AG09309 (cell line): Measurements from ENCODE around the gene DLG2.
"Not testable (repeated sequence)": the region's sequence is repeated elsewhere in the genome, so short reads cannot be mapped to it uniquely, and the experiment has no call there.

ENCODE experiments used
- DNase-seq: peaks from one replicate; pipeline ENCODE4 v3.0.0-alpha.2; 2010; ENCODE audit warnings: low read depth
- H3K4me3 ChIP-seq: 2 replicates; pipeline ENCODE4 v1.5.1; 2011; ENCODE audit warnings: mild to moderate bottlenecking, low read depth, low read length, moderate library complexity; ENCODE audit not compliant: control insufficient read depth
- TF ChIP-seq, protein P1 (sequence below): IDR thresholded peaks from 2 replicates; pipeline ENCODE4 v1.5.1; 2011; ENCODE audit warnings: mild to moderate bottlenecking, low read depth, low read length, inconsistent platforms; ENCODE audit not compliant: insufficient read depth, control insufficient read depth; ENCODE audit errors: missing control alignments

DLG2 gene

DNA sequence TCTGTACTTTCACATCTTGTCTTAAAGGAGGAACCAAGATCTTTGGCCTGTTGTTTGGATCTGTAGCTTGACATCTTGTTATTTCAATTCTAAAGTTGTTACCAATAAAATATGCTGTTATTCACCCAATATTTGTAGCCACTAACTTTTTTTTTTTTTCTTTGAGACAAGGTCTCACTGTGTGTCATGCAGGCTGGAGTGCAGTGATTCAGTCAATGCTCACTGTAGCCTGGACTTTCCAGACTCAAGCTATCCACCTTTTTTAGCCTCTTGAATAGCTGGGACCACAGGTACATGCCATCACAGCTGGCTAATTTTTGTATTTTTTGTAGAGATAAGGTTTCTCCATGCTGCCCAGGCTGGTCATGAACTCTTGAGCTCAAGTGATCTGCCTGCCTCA is 769.4 kb downstream of the DLG2 start:
- DNase-seq = no peak
- TF ChIP-seq, protein P1, sequence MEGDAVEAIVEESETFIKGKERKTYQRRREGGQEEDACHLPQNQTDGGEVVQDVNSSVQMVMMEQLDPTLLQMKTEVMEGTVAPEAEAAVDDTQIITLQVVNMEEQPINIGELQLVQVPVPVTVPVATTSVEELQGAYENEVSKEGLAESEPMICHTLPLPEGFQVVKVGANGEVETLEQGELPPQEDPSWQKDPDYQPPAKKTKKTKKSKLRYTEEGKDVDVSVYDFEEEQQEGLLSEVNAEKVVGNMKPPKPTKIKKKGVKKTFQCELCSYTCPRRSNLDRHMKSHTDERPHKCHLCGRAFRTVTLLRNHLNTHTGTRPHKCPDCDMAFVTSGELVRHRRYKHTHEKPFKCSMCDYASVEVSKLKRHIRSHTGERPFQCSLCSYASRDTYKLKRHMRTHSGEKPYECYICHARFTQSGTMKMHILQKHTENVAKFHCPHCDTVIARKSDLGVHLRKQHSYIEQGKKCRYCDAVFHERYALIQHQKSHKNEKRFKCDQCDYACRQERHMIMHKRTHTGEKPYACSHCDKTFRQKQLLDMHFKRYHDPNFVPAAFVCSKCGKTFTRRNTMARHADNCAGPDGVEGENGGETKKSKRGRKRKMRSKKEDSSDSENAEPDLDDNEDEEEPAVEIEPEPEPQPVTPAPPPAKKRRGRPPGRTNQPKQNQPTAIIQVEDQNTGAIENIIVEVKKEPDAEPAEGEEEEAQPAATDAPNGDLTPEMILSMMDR = no peak
- no peak overlapping the region for H3K4me3 ChIP-seq

DNA sequence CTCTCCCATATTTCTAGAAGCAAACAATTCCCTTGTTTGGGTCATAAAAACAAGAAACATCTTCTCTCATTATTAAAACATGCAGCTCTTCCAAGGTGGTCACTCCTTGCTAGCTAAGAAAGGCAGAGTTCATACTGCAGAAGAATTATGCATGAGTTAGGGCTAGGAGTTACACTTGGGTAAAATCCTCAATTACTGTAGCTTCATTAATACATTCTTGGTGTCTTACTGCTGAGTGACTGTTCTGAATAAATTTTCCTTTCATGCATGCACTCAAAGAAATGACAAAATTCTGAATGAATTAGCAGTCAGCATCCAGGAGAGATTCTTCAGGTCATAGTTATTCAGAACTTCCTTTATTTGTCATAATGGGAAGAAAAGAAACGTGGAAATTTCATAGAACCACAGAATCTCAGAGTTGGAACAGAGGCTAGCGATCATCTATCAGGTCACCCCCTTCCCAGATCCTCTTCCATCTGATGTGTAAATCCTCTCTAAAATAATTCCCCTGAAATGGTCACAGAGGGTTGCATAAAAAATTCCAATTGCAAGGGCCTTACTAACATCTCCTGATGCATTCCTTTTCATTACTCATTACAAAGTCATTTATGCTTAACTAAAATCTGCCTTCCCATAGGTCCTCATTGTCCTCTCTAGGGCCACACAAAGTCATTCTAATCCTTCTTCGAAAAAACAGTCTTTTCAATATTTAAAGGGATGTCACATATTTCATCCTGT is 771.5 kb downstream of the DLG2 start:
- DNase-seq = peak; percentile 3
- TF ChIP-seq, protein P1 = no peak
- H3K4me3 ChIP-seq = no peak overlapping the region

DNA sequence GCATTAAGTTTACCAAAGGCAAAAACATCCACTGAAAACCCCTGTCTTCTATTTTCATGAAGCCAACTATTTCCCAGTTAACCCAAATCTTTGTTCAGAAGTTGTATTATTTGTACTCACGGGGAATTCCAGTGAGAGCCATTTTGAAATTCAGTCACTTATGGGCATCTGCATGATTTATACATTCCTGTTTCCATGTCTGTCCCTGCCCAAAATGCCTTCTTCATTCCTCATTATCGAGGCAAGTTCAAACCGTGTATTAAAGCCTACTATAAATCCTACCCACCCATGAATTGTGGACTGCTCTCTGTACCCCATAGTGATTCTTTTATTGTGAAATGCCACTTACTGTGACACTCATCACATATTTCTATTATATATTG is 772.7 kb downstream of the DLG2 start:
- TF ChIP-seq, protein P1 = no peak
- no peak overlapping the region for H3K4me3 ChIP-seq
- DNase-seq = no peak

DNA sequence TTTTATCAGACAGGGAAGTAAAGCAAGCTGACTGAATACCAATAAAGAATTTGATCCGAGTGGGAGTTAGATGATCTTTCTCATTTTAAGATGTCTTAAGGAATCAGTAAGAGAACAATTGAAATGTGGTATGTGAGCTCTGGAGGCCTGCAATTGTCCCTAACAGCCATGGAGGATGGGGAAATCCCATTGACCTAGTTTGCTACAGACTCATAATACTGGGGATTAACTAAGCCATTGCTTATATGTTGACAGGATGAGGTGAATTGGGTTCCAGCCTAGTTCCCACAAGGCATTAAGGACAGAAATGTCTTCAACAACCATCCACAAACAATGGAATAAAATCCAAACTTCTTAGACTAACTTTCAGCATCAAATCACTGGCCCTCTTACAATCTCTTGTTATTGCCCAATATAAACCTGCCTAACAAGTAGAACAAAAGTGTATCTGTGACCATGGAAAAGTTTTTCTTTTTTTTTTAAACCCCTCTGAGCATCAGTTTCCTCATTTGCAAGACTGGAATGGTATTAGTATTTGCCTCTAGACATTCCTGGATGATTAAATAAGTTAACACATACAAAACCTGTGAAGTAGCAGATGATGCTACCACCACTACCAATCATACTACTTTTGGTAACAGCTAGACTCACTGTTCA is 773.2 kb downstream of the DLG2 start:
- no peak for DNase-seq
- no peak overlapping the region for H3K4me3 ChIP-seq
- TF ChIP-seq, protein P1 = no peak

GRCh38 chr11:84847842-84848241 is 779.3 kb downstream of the DLG2 start:
- TF ChIP-seq, protein P1 = no peak
- DNase-seq = no peak

DNA sequence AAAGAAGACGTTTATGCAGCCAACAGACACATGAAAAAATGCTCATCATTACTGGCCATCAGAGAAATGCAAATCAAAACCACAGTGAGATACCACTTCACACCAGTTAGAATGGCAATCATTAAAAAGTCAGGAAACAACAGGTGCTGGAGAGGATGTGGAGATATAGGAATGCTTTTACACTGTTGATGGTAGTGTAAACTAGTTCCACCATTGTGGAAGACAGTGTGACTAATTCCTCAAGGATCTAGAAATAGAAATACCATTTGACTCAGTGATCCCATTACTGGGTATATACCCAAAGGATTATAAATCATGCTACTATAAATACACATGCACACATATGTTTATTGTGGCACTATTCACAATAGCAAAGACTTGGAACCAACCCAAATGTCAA is 786.9 kb downstream of the DLG2 start:
- not testable (repeated sequence) for DNase-seq, H3K4me3 ChIP-seq

More at GRCh38 chr11:84847842-84848241, 779.3 kb downstream of the DLG2 start:
- H3K4me3 ChIP-seq = no peak overlapping the region

DNA sequence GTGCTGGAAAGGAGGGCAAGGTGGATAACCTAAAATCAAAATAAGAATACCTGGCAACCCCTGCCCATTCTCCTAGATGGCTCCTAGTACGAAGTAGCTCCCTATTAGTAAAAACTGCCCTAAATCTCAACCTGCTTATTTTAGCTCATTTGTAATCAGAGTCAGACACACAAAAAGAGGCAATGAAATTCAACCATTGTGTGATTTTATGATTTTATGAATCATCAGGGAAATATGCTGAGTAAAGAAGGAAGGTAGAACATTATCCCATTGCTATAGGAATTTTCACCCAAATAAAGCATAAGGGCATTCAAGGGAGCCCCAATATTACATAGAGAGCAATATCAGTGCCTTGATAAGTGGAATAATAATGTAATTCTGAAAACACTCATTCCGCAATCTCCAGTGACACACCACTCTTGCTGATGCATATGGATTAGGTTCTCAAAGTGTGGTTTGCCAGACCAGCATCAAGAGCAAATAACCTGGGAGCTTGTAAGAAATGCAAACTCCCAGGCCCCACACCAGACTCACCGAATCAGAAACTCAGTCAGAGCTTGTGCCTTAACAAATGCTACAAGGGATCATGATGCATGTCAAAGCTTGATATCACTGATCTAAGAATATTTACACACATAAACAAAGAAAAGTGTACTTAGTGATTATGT is 789.6 kb downstream of the DLG2 start:
- DNase-seq = no peak
- H3K4me3 ChIP-seq = no peak overlapping the region
- TF ChIP-seq, protein P1 = no peak
